Ovary (tissue), 9 donors: ENCODE results near the gene RERG. TPM values are rescaled to one million over a fixed set of nuclear protein-coding genes. Genes with fewer than 3 reads are reported as not detected.

Source experiments
- DNase-seq, 5 donors: peaks; one replicate each; pipeline ENCODE4 v3.0.0-alpha.2; 2019 to 2020
- H3K27ac ChIP-seq, 2 donors: fragments of 200-600 bp; one replicate each; pipeline versions ENCODE4 v1.5.1 to v1.8.0; 2019 to 2022
- H3K27me3 ChIP-seq: fragments of 200-600 bp; one replicate; pipeline ENCODE4 v1.8.0; 2022
- H3K36me3 ChIP-seq: fragments of 200-600 bp; sonication (generic); one replicate; pipeline ENCODE4 v1.5.1; 2019
- H3K4me1 ChIP-seq: one replicate; pipeline ENCODE4 v1.8.1; 2013; ENCODE audit warnings: mild to moderate bottlenecking, moderate library complexity; ENCODE audit not compliant: insufficient read depth
- H3K4me3 ChIP-seq: fragments of 200-600 bp; sonication (generic); one replicate; pipeline ENCODE4 v1.5.1; 2017
- H3K9me3 ChIP-seq, 2 donors: fragments of 200-600 bp in 1 of 2; sonication (generic) in 1 of 2; one replicate each; pipeline versions ENCODE4 v1.5.1 to v1.8.1; 2013 to 2019; ENCODE audit warnings: mild to moderate bottlenecking in 1 of 2, moderate library complexity in 1 of 2
- EP300 ChIP-seq: sonication (generic); formaldehyde crosslinking; IDR thresholded peaks from one replicate; pipeline ENCODE4 v1.6.1; 2017; ENCODE audit warnings: antibody characterized with exemption
- POLR2A ChIP-seq: fragments of 450-650 bp; IDR thresholded peaks from one replicate; pipeline ENCODE4 v1.6.1; 2017; ENCODE audit warnings: antibody characterized with exemption, mild to moderate bottlenecking, moderate library complexity
- WGBS, 3 donors: extraction: QIAGEN DNeasy Blood & Tissue Kit in 1 of 3; methylation state at CpG; one replicate each; pipeline versions ENCODE4 v1.1.5 to v1.1.7; 2013 to 2017; 5-methylcytosine and 5-hydroxymethylcytosine counted together
- intact Hi-C, 4 donors: fragments of 100-400 bp; cut with DNase I; formaldehyde crosslinking; loops; one replicate each; pipeline versions ENCODE4 v1.11.0 to v1.15.1; 2022 to 2023
- polyA plus RNA-seq, 2 donors: library from polyadenylated mRNA; stranded (reverse); fragments of 200-250 nt in 1 of 2; fragments of 350-450 nt in 1 of 2; fragmentation: Illumina TruSeq in 1 of 2; extraction: RNeasy Lipid Tissue Mini Kit (QIAGEN cat#74804) in 1 of 2; gene quantifications; one replicate each; pipeline ENCODE4 v1.2.3, GENCODE V29; 2013 to 2014
- total RNA-seq, 7 donors: library from RNA; depleted of rRNA in 2 of 7; stranded (reverse); fragments of >200 nt in 2 of 7; fragmentation: NEBNext Ultra II Directional in 3 of 7; extraction: Animal tissue kit (Norgen Biotek cat#: 25700) in 3 of 7; gene quantifications; one replicate each; pipeline versions ENCODE4 v1.1.0 to v1.2.4, GENCODE V29; 2016 to 2023
- TF ChIP-seq, protein P1 (sequence below), 3 donors: fragments of 450-650 bp in 2 of 3; fragments of 200-600 bp in 1 of 3; IDR thresholded peaks; one replicate each; pipeline versions ENCODE4 v1.5.1 to v1.8.0; 2016 to 2022; ENCODE audit warnings: antibody characterized with exemption in 3 of 3, mild to moderate bottlenecking in 1 of 3
- donor health status: DM: no; HTN: no; CAD: no; lungs with moderate emphysema.
- donor health status: DM: no; HTN: no; CAD: no.
- donor health status: Bipolar disorder and iron deficiency.
- donor health status: DM: yes; HTN: yes; CAD: no.
- donor health status: DM: no; HTN: no; CAD: no.
- donor health status: DM: yes; HTN: yes; CAD: no.

The RERG gene
- total and polyA plus RNA-seq, 9 donors = 12.9 to 96.8 (median 36.7) TPM

DNA sequence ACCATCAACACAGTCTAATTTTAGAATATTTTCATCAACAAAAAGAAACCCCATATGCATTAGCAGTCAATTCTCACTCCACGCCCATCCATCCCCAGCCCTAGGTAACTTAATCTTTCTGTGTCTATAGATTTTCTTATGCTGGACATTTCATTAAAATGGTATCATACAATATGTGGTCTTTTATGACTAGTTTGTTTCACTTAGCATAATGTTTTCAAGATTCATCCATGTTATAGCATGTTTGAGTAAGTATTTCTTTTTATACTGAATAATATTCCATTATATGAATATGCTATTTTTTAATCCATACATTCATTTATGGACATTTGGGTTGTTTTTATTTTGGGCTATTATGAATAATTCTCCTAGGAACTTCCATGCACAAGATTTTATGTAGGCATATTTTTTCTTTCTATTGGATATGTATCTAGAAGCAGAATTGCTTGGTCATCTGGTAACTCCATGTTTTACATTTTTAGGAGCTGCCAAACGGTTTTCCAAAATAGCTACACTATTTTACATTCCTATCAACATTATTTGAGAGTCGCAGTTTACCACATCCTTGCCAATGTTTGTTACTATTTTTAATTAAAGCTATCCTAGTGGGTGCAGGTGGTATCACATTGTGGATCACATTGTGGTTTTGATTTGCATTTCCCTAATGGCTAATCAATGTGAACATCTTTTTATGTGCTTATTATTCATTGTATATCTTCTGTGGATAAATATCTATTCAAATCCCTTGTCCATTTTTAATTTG lies 49.0 kb downstream of the RERG start:
- 68 to 80% (median 79%) methylated on average over 3 of the region's 3 CpGs for WGBS, 3 donors
- no peak overlapping the region for H3K27ac ChIP-seq

DNA sequence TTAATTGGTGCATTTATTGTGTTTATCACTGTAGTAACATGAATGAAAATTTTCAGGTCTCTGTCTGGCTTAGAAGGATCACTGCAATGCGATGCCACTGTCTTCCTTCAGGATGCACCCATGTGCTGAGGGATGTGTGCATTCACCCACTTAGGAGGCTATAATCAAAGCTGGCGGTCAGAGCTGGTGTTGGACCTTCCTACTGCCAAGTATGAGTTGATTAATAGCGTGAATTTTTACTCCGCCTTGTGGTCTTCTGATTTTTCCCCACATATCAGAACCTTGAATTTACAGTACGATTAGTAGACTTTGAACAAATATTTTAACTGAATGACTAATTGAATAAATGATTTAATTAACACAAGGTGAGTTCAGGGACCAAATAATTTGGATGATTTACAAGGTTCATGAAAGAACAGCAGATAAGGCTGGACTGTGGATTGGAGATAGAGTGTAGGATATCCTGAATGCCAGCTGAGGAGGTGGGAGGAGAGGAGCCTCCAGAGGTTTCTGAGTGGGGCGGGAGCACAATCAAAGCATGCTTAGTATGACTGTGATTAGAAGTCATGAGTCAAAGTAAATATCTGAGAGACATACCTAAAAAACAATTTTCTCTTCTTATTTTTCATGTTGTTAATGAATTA lies 50.1 kb downstream of the RERG start:
- Histone ChIP-seq H3K4me1 (peaks cover 6% of the 10 kb centered on the region), H3K27me3 (no peaks in the 10 kb centered on the region), H3K9me3 (no peaks in the 10 kb centered on the region), H3K27ac (no peak overlapping the region), H3K4me3 (no peak overlapping the region), H3K36me3 (no peaks in the 10 kb centered on the region)
- intact Hi-C loops = no loop called here
- no peak for DNase-seq
- 66 to 74% (median 68%) methylated on average over 6 of the region's 6 CpGs for WGBS, 3 donors
- TF ChIP-seq POLR2A = no peak
- no peak for TF ChIP-seq EP300
- TF ChIP-seq, protein P1, sequence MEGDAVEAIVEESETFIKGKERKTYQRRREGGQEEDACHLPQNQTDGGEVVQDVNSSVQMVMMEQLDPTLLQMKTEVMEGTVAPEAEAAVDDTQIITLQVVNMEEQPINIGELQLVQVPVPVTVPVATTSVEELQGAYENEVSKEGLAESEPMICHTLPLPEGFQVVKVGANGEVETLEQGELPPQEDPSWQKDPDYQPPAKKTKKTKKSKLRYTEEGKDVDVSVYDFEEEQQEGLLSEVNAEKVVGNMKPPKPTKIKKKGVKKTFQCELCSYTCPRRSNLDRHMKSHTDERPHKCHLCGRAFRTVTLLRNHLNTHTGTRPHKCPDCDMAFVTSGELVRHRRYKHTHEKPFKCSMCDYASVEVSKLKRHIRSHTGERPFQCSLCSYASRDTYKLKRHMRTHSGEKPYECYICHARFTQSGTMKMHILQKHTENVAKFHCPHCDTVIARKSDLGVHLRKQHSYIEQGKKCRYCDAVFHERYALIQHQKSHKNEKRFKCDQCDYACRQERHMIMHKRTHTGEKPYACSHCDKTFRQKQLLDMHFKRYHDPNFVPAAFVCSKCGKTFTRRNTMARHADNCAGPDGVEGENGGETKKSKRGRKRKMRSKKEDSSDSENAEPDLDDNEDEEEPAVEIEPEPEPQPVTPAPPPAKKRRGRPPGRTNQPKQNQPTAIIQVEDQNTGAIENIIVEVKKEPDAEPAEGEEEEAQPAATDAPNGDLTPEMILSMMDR (IDR thresholded peaks at IDR 0.05) = no peak

More for the DNA sequence above, 49.0 kb downstream of the RERG start:
- Histone ChIP-seq H3K27me3 (no peaks in the 10 kb centered on the region), H3K4me1 (peaks cover 4% of the 10 kb centered on the region), H3K4me3 (no peak overlapping the region), H3K9me3 (no peaks in the 10 kb centered on the region), H3K36me3 (no peaks in the 10 kb centered on the region)
- no peak for DNase-seq
- intact Hi-C loops = no loop called here
- TF ChIP-seq EP300 (no peak), POLR2A (no peak)
- TF ChIP-seq, protein P1 (IDR thresholded peaks at IDR 0.05) = peak in 1 of 3 donors; percentile 23

DNA sequence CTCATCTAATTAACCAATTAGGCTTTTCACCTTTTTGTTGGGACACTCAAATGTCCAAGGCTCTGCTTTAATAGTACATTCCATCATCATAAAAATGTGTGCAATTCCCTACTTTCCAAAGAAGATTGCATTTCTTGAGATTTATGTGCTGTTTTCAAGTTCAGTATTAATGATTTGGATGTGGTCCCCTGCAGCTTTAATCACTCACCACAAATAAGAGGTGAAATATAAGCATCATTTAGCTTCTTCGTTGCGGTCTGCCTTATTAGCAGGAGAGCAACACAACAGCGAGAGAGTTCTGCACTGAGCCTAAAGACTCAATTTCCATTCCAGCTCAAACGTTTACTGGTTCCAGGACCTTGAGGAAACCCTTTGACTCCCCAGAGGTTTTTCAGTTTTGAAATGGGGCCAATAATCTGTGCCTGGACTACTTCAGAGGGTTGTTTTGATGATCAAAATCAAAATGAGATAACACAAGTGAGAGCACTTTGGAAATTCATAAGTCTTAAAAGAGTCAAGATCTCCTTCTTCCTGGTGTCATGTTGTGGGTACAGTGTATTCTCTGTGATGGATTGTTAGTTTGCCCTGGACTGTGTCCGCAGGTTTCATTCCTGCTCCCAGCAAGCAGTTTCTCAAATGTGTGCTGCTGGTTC lies 53.1 kb downstream of the RERG start:
- intact Hi-C loops = no loop called here
- Histone ChIP-seq H3K4me1 (peaks cover 14% of the 10 kb centered on the region), H3K36me3 (no peaks in the 10 kb centered on the region), H3K4me3 (no peak overlapping the region), H3K27me3 (no peaks in the 10 kb centered on the region), H3K27ac (peak overlapping the region in 1 of 2 donors; percentile 34), H3K9me3 (no peaks in the 10 kb centered on the region)
- 36 to 68% (median 45%) methylated on average over 5 of the region's 5 CpGs for WGBS, 3 donors
- TF ChIP-seq EP300 (no peak), POLR2A (no peak)
- TF ChIP-seq, protein P1 (IDR thresholded peaks at IDR 0.05) = no peak
- DNase-seq = no peak

DNA sequence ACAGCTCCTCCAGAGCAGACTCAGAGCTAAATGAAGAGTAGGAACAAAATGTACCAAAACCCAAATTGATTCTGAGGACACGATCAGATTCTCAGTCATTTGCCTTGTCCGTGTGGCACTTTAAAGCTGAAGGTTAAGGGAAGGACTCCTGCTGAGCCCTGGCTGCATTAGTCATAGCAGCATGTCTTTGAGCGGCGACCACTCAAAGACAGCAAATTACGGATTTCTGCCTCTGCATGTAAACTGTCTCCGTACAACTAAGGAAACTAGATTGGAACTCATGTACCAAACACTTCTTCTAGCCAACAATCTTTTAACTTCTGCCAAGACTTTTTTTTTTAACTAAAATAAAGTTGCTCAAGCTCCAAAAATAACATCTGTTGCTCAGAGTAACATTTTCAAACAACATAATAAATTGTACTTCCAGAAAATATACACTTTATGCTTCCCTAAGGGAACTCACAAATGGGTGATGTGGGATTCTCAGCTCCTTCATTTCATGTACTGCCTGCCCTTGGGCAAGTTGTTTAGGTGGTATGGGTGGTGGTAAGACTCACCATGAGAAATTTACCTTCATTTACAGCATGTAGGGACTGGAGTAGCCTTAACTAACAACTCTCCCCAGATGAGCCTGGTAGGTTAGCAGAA lies 56.1 kb downstream of the RERG start:
- H3K4me1 ChIP-seq = peaks cover 14% of the 10 kb centered on the region
- TF ChIP-seq, protein P1 (IDR thresholded peaks at IDR 0.05) = no peak
- TF ChIP-seq EP300 = no peak
- TF ChIP-seq POLR2A = no peak
- WGBS, 3 donors = 7 to 8% (median 7%) methylated on average over 6 of the region's 6 CpGs
- intact Hi-C loops = no loop called here
- no peak overlapping the region for H3K4me3 ChIP-seq
- no peaks in the 10 kb centered on the region for H3K36me3 ChIP-seq
- H3K27me3 ChIP-seq = no peaks in the 10 kb centered on the region
- peak; percentile 33 to 68 (median 51) for DNase-seq
- no peaks in the 10 kb centered on the region for H3K9me3 ChIP-seq
- peak overlapping the region; percentile 58 to 63 for H3K27ac ChIP-seq
